ENCODE data around the gene GALNT1. TPM values are rescaled to one million over a fixed set of nuclear protein-coding genes. Genes with fewer than 3 reads are reported as not detected.

The GALNT1 gene
- polyA plus RNA-seq, 1 donor (not counting 4 experiments of a cell fraction or from before 2014, with no cell fraction given), result 69.4 TPM

- H3K27ac ChIP-seq (ENCODE audit: control insufficient read depth, insufficient read depth, low read length), result no peak overlapping the region
- TF ChIP-seq EZH2 (IDR thresholded peaks at IDR 0.05; ENCODE audit: low read length) (no peak), CTCF (optimal IDR thresholded peaks at IDR 0.05 in 1 of 3, IDR thresholded peaks at IDR 0.05 in 1 of 3, conservative IDR thresholded peaks at IDR 0.05 in 1 of 3; ENCODE audit: extremely low read depth in 1 of 3, insufficient read depth in 2 of 3, low read length in 3 of 3) (no peak)
These were observed 8.0 kb downstream of the GALNT1 start for GRCh38 chr18:35589546-35589945.

GRCh38 chr18:35590935-35591334 is 9.4 kb downstream of the GALNT1 start:
- Histone ChIP-seq H3K9me1 (ENCODE audit: control insufficient read depth, extremely low read depth, insufficient read depth, low read length) (no peaks in the 10 kb centered on the region), H3K9me3 (ENCODE audit: control insufficient read depth, low read depth, low read length) (no peaks in the 10 kb centered on the region), H3K27me3 (ENCODE audit: control insufficient read depth, extremely low read depth, insufficient read depth, low read length) (no peaks in the 10 kb centered on the region), H4K20me1 (ENCODE audit: control insufficient read depth, extremely low read depth, insufficient read depth, low read length) (no peaks in the 10 kb centered on the region), H3K79me2 (ENCODE audit: control insufficient read depth, insufficient read depth, low read length) (peaks cover 68% of the 10 kb centered on the region), H3K4me1 (ENCODE audit: control insufficient read depth, extremely low read depth, insufficient read depth, low read length) (no peaks in the 10 kb centered on the region), H3K4me3 (ENCODE audit: control insufficient read depth in 2 of 3, extremely low read depth in 1 of 3, insufficient read depth in 2 of 3, low read depth in 1 of 3, low read length in 3 of 3) (no peak overlapping the region), H3K9ac (ENCODE audit: control insufficient read depth, extremely low read depth, insufficient read depth, low read length) (no peak overlapping the region), H2AFZ (ENCODE audit: control insufficient read depth, low read length) (no peak overlapping the region), H3K4me2 (ENCODE audit: control insufficient read depth, extremely low read depth, insufficient read depth, low read depth, low read length) (no peak overlapping the region), H3K27ac (ENCODE audit: control insufficient read depth, insufficient read depth, low read length) (no peak overlapping the region), H3K36me3 (ENCODE audit: control insufficient read depth in 2 of 2, extremely low read depth in 1 of 2, insufficient read depth in 2 of 2, low read length in 2 of 2) (no peaks in the 10 kb centered on the region)
- no peak for TF ChIP-seq EZH2 (IDR thresholded peaks at IDR 0.05; ENCODE audit: low read length)
- no peak for TF ChIP-seq CTCF (optimal IDR thresholded peaks at IDR 0.05 in 1 of 3, IDR thresholded peaks at IDR 0.05 in 1 of 3, conservative IDR thresholded peaks at IDR 0.05 in 1 of 3; ENCODE audit: extremely low read depth in 1 of 3, insufficient read depth in 2 of 3, low read length in 3 of 3)
- dilution Hi-C loops (cut with MboI; ENCODE audit: extremely low pct_ligation_motif_present, low sequenced_read_pairs), result no loop called here
- FAIRE-seq (peak; percentile 17), DNase-seq (ENCODE audit: low read depth, low spot score) (no peak)

More at GRCh38 chr18:35589546-35589945, 8.0 kb downstream of the GALNT1 start:
- Histone ChIP-seq H4K20me1 (ENCODE audit: control insufficient read depth, extremely low read depth, insufficient read depth, low read length) (no peaks in the 10 kb centered on the region), H3K36me3 (ENCODE audit: control insufficient read depth in 2 of 2, extremely low read depth in 1 of 2, insufficient read depth in 2 of 2, low read length in 2 of 2) (no peaks in the 10 kb centered on the region), H3K27me3 (ENCODE audit: control insufficient read depth, extremely low read depth, insufficient read depth, low read length) (no peaks in the 10 kb centered on the region), H3K9me3 (ENCODE audit: control insufficient read depth, low read depth, low read length) (no peaks in the 10 kb centered on the region), H3K9ac (ENCODE audit: control insufficient read depth, extremely low read depth, insufficient read depth, low read length) (no peak overlapping the region), H2AFZ (ENCODE audit: control insufficient read depth, low read length) (no peak overlapping the region), H3K4me3 (ENCODE audit: control insufficient read depth in 2 of 3, extremely low read depth in 1 of 3, insufficient read depth in 2 of 3, low read depth in 1 of 3, low read length in 3 of 3) (no peak overlapping the region), H3K9me1 (ENCODE audit: control insufficient read depth, extremely low read depth, insufficient read depth, low read length) (no peaks in the 10 kb centered on the region), H3K4me1 (ENCODE audit: control insufficient read depth, extremely low read depth, insufficient read depth, low read length) (no peaks in the 10 kb centered on the region), H3K4me2 (ENCODE audit: control insufficient read depth, extremely low read depth, insufficient read depth, low read depth, low read length) (no peak overlapping the region), H3K79me2 (ENCODE audit: control insufficient read depth, insufficient read depth, low read length) (peaks cover 79% of the 10 kb centered on the region)
- dilution Hi-C loops (cut with MboI; ENCODE audit: extremely low pct_ligation_motif_present, low sequenced_read_pairs), result no loop called here
- no peak for DNase-seq (ENCODE audit: low read depth, low spot score)
- no peak for FAIRE-seq

Data from keratinocyte (primary cell).